ENCODE results near the gene PIGK. TPM values are rescaled to one million over a fixed set of nuclear protein-coding genes. Genes with fewer than 3 reads are reported as not detected.

PIGK gene
- total and polyA plus RNA-seq, 2 donors (not counting 3 experiments of a cell fraction or from before 2014, with no cell fraction given): 12.3 to 32.3 TPM

DNA sequence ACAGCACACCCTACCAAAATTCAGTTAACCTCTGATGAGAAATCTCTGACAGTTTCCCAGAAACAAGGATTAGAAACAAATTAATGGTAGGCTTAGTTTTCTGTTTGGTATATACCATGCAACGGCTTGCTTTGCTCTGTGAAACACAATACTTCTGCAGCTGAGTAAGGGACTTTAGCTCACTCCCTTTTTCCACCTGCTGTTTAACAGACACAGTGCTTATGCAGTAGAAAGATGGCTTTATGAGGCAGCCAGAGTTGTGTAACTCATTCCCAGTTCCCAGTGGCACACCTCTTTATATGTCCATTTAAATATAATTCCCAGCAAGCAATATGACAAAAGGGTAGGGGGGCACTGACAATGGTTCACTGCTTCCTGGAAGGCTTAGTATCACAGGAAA lies 124.0 kb downstream of the PIGK start:
- BruUV-seq (replicated peaks): no TSS peak
- Histone ChIP-seq H3K79me2 (ENCODE audit: control insufficient read depth, insufficient read depth, low read length) (no peaks in the 10 kb centered on the region), H3K36me3 (ENCODE audit: control insufficient read depth in 2 of 2, extremely low read depth in 1 of 2, insufficient read depth in 2 of 2, low read length in 2 of 2) (no peaks in the 10 kb centered on the region), H3K4me1 (ENCODE audit: control insufficient read depth, extremely low read depth, insufficient read depth, low read length) (no peaks in the 10 kb centered on the region), H3K9ac (replicated peaks; ENCODE audit: extremely low read depth, insufficient read depth, low read length) (no peak overlapping the region), H2AFZ (ENCODE audit: low read depth, low read length) (no peak overlapping the region), H4K20me1 (replicated peaks; ENCODE audit: control insufficient read depth, extremely low read depth, insufficient read depth, low read length) (no peaks in the 10 kb centered on the region), H3K27ac (ENCODE audit: insufficient read depth, low read depth, low read length) (no peak overlapping the region), H3K4me2 (ENCODE audit: insufficient read depth, low read length) (no peak overlapping the region), H3K9me3 (replicated peaks; ENCODE audit: control insufficient read depth, insufficient read depth, low read length) (no peaks in the 10 kb centered on the region), H3K4me3 (replicated peaks in 1 of 3; ENCODE audit: insufficient read depth in 1 of 3, low read depth in 1 of 3, low read length in 3 of 3) (no peak overlapping the region), H3K27me3 (ENCODE audit: control insufficient read depth in 2 of 2, insufficient read depth in 2 of 2, low read length in 2 of 2) (no peaks in the 10 kb centered on the region), H3K9me1 (replicated peaks; ENCODE audit: control insufficient read depth, extremely low read depth, insufficient read depth, low read length) (no peaks in the 10 kb centered on the region)
- ChIA-PET CTCF (no interaction called here), POLR2A (no interaction called here)
- DNase-seq (ENCODE audit: low read depth, low spot score): no peak
- intact Hi-C loops (cut with micrococcal nuclease) (no loop called here), dilution Hi-C loops (cut with MboI; ENCODE audit: extremely low pct_ligation_motif_present, low sequenced_read_pairs) (no loop called here)
- TF ChIP-seq, protein P1, sequence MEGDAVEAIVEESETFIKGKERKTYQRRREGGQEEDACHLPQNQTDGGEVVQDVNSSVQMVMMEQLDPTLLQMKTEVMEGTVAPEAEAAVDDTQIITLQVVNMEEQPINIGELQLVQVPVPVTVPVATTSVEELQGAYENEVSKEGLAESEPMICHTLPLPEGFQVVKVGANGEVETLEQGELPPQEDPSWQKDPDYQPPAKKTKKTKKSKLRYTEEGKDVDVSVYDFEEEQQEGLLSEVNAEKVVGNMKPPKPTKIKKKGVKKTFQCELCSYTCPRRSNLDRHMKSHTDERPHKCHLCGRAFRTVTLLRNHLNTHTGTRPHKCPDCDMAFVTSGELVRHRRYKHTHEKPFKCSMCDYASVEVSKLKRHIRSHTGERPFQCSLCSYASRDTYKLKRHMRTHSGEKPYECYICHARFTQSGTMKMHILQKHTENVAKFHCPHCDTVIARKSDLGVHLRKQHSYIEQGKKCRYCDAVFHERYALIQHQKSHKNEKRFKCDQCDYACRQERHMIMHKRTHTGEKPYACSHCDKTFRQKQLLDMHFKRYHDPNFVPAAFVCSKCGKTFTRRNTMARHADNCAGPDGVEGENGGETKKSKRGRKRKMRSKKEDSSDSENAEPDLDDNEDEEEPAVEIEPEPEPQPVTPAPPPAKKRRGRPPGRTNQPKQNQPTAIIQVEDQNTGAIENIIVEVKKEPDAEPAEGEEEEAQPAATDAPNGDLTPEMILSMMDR (IDR thresholded peaks at IDR 0.05; ENCODE audit: extremely low read depth in 1 of 2, insufficient read depth in 1 of 2, low read depth in 1 of 2, low read length in 2 of 2): no peak
- no peak for FAIRE-seq

DNA sequence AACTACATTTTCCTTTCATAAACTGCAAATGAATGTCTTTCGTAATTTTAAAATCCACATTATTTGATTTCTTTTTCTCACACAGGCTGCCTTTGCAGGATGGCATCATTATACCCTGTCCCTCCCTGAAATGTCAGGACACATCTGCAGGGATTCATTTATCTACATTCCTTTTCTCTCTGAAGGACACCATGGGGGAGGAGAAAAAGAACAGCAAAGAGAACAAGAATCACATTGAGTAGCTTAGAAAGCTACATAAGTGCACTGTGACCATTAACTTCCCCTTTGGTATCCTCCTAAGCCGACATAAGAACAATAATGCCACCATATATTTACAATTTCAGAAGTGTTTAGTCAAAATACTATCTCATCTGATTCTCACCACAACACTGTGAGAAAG lies 129.5 kb downstream of the PIGK start:
- Histone ChIP-seq H3K9me3 (replicated peaks; ENCODE audit: control insufficient read depth, insufficient read depth, low read length) (no peaks in the 10 kb centered on the region), H3K9ac (replicated peaks; ENCODE audit: extremely low read depth, insufficient read depth, low read length) (no peak overlapping the region), H3K27ac (ENCODE audit: insufficient read depth, low read depth, low read length) (no peak overlapping the region), H3K4me3 (replicated peaks in 1 of 3; ENCODE audit: insufficient read depth in 1 of 3, low read depth in 1 of 3, low read length in 3 of 3) (no peak overlapping the region), H3K9me1 (replicated peaks; ENCODE audit: control insufficient read depth, extremely low read depth, insufficient read depth, low read length) (no peaks in the 10 kb centered on the region), H3K4me2 (ENCODE audit: insufficient read depth, low read length) (no peak overlapping the region), H3K79me2 (ENCODE audit: control insufficient read depth, insufficient read depth, low read length) (no peaks in the 10 kb centered on the region), H4K20me1 (replicated peaks; ENCODE audit: control insufficient read depth, extremely low read depth, insufficient read depth, low read length) (no peaks in the 10 kb centered on the region), H3K4me1 (ENCODE audit: control insufficient read depth, extremely low read depth, insufficient read depth, low read length) (no peaks in the 10 kb centered on the region), H2AFZ (ENCODE audit: low read depth, low read length) (no peak overlapping the region), H3K27me3 (ENCODE audit: control insufficient read depth in 2 of 2, insufficient read depth in 2 of 2, low read length in 2 of 2) (no peaks in the 10 kb centered on the region), H3K36me3 (ENCODE audit: control insufficient read depth in 2 of 2, extremely low read depth in 1 of 2, insufficient read depth in 2 of 2, low read length in 2 of 2) (no peaks in the 10 kb centered on the region)
- FAIRE-seq: no peak
- POLR2A ChIA-PET: no interaction called here
- DNase-seq (ENCODE audit: low read depth, low spot score): no peak
- dilution Hi-C loops (cut with MboI; ENCODE audit: extremely low pct_ligation_motif_present, low sequenced_read_pairs) (no loop called here), intact Hi-C loops (cut with micrococcal nuclease) (no loop called here)
- BruUV-seq (replicated peaks): no TSS peak
- CTCF ChIA-PET: no interaction called here
- TF ChIP-seq, protein P2, sequence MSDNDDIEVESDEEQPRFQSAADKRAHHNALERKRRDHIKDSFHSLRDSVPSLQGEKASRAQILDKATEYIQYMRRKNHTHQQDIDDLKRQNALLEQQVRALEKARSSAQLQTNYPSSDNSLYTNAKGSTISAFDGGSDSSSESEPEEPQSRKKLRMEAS (IDR thresholded peaks at IDR 0.05; ENCODE audit: insufficient read depth, insufficient read length): no peak
- TF ChIP-seq FOS (IDR thresholded peaks at IDR 0.05; ENCODE audit: borderline replicate concordance, insufficient read depth, low read length) (no peak), EZH2 (IDR thresholded peaks at IDR 0.05; ENCODE audit: borderline replicate concordance, low read depth, low read length, severe bottlenecking) (no peak), POLR2A (IDR thresholded peaks at IDR 0.05; ENCODE audit: low read depth, low read length) (no peak), POLR2AphosphoS5 (IDR thresholded peaks at IDR 0.05; ENCODE audit: insufficient read depth, low read depth, low read length) (no peak), GATA2 (IDR thresholded peaks at IDR 0.05; ENCODE audit: insufficient read depth, insufficient read length, low read depth, low read length) (no peak), JUN (IDR thresholded peaks at IDR 0.05; ENCODE audit: borderline replicate concordance, insufficient read depth, insufficient read length, low read depth) (no peak), MYC (IDR thresholded peaks at IDR 0.05; ENCODE audit: low read depth, low read length) (no peak)
- TF ChIP-seq, protein P1 (IDR thresholded peaks at IDR 0.05; ENCODE audit: extremely low read depth in 1 of 2, insufficient read depth in 1 of 2, low read depth in 1 of 2, low read length in 2 of 2): no peak

All from endothelial cell of umbilical vein (primary cell).